Stomach smooth muscle (tissue), 2 donors: Measurements from ENCODE around the gene SCD5.

Source experiments
- H3K27ac ChIP-seq: one replicate; pipeline ENCODE4 v1.7.0; 2013; ENCODE audit warnings: mild to moderate bottlenecking, low read length, inconsistent platforms
- H3K27me3 ChIP-seq, 2 donors: one replicate each; pipeline ENCODE4 v1.7.0; 2013; ENCODE audit warnings: low read length in 2 of 2; ENCODE audit not compliant: insufficient read depth in 2 of 2, control insufficient read depth in 1 of 2
- H3K36me3 ChIP-seq, 2 donors: one replicate each; pipeline ENCODE4 v1.7.0; 2013; ENCODE audit warnings: low read length in 2 of 2; ENCODE audit not compliant: control insufficient read depth in 2 of 2, insufficient read depth in 2 of 2
- H3K4me1 ChIP-seq: one replicate; pipeline ENCODE4 v1.7.0; 2013; ENCODE audit warnings: low read length; ENCODE audit not compliant: control insufficient read depth, insufficient read depth
- H3K4me3 ChIP-seq, 2 donors: one replicate each; pipeline ENCODE4 v1.7.0; 2013; ENCODE audit warnings: low read length in 2 of 2
- H3K9ac ChIP-seq, 2 donors: one replicate each; pipeline ENCODE4 v1.7.0; 2013; ENCODE audit warnings: low read length in 2 of 2, mild to moderate bottlenecking in 1 of 2
- H3K9me3 ChIP-seq, 2 donors: one replicate each; pipeline ENCODE4 v1.7.0; 2013; ENCODE audit warnings: low read length in 2 of 2; ENCODE audit not compliant: control insufficient read depth in 2 of 2
- donor health status: healthy.
- donor health status: Pancreatic carcinoma.

SCD5 gene

DNA sequence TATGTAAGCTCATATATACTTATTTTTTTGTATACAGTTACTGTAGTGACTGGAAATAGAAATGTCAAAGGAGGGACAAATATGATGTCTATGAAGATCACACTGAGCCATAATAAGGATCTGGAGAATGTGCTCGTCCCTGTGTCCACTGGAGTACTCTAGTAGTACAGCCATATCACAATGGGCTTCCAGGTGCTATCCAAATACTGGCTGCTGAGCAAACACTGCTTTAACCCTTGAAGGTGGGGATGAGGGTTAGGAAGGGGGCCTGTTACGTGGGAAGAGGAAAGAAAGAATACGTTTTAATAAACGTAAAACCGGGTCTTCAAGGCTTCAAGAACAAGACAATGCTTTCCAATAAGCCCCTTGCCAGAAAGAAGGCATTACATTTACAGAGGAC lies 207.0 kb downstream of the SCD5 start:
- H3K4me1 ChIP-seq: no peaks in the 10 kb centered on the region
- no peaks in the 10 kb centered on the region for H3K36me3 ChIP-seq
- H3K27me3 ChIP-seq: no peaks in the 10 kb centered on the region
- H3K27ac ChIP-seq: no peak overlapping the region
- H3K9me3 ChIP-seq: no peaks in the 10 kb centered on the region
- H3K4me3 ChIP-seq: no peak overlapping the region
- no peak overlapping the region for H3K9ac ChIP-seq

DNA sequence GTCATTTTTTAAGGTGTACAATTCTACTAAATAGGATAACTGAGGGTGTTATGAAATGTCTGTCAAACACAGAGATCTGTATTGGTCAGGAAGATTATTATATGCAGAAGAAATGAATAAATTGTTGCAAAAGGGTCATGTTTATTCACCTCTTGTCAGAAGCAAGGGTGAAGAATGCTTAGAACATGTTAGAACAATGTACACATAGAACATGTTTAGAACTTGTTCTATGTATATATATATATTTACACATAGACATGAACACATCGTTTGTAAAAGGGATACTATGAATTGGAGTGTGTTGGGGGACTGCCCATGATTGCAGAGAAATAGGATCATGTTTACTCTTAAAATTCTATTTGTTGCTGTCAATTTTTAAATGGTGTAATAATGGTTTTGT lies 208.8 kb downstream of the SCD5 start:
- no peak overlapping the region for H3K9ac ChIP-seq
- no peak overlapping the region for H3K27ac ChIP-seq
- H3K36me3 ChIP-seq: no peaks in the 10 kb centered on the region
- H3K4me3 ChIP-seq: no peak overlapping the region
- H3K9me3 ChIP-seq: no peaks in the 10 kb centered on the region
- H3K4me1 ChIP-seq: no peaks in the 10 kb centered on the region
- H3K27me3 ChIP-seq: no peaks in the 10 kb centered on the region

DNA sequence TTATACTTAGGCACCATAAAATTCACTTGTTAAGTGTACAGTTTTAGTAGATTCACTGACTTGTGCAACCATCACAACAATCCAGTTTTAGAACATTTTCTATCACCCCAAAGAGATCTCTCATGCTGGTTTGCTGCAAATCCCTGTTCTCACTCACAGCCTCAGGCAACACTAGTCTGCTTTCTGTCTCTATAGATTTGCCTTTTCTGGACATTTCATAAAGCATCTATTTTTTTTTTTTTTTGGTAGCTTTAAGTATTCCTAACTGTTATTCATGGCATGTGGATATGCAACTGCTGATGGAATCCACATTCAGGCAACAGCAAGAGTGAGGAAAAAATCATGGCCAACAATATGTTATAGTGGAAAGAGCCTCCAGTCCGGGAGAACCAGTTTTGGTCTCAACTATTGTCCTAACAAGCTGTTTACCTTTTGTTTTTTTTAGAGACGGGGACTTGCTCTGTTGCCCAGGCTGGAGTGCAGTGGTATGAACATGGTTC lies 209.8 kb downstream of the SCD5 start:
- no peaks in the 10 kb centered on the region for H3K27me3 ChIP-seq
- no peaks in the 10 kb centered on the region for H3K4me1 ChIP-seq
- H3K9me3 ChIP-seq: no peaks in the 10 kb centered on the region
- H3K27ac ChIP-seq: no peak overlapping the region
- H3K4me3 ChIP-seq: no peak overlapping the region
- no peak overlapping the region for H3K9ac ChIP-seq
- no peaks in the 10 kb centered on the region for H3K36me3 ChIP-seq

DNA sequence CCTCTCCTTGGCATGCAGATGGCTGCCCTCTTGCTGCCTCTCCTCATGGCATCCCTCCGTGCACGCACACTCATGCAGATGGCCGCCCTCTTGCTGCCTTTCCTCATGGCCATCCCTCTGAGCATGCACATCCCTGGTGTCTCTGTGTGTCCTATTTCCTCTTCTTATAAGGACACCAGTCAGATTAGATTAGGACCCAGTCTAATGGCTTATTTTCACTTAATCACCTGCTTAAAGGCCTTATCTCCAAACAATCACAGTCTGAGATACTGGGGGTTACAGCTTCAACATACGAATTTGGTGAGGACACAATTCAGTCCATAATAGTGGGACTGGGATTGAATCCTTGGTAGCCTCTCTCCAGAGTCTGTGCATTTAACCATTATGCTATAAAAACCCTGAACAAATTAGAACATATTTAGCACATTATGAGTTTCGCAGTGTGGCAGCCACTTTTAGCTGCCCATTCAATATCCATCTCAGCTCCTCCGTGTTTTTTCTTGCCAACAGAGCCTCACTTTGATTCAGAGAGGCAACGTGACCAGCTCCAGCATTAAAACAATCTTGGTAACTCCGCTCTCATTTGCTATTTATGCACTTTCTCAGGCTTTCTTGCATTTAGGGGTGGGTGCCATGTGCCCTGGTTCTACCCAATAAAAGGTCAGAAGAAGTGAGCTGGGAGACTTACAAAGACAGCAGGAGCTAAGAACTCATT lies 210.6 kb downstream of the SCD5 start:
- H3K27ac ChIP-seq: no peak overlapping the region
- no peaks in the 10 kb centered on the region for H3K4me1 ChIP-seq
- H3K36me3 ChIP-seq: no peaks in the 10 kb centered on the region
- H3K9ac ChIP-seq: no peak overlapping the region
- H3K9me3 ChIP-seq: no peaks in the 10 kb centered on the region
- no peak overlapping the region for H3K4me3 ChIP-seq
- H3K27me3 ChIP-seq: no peaks in the 10 kb centered on the region

DNA sequence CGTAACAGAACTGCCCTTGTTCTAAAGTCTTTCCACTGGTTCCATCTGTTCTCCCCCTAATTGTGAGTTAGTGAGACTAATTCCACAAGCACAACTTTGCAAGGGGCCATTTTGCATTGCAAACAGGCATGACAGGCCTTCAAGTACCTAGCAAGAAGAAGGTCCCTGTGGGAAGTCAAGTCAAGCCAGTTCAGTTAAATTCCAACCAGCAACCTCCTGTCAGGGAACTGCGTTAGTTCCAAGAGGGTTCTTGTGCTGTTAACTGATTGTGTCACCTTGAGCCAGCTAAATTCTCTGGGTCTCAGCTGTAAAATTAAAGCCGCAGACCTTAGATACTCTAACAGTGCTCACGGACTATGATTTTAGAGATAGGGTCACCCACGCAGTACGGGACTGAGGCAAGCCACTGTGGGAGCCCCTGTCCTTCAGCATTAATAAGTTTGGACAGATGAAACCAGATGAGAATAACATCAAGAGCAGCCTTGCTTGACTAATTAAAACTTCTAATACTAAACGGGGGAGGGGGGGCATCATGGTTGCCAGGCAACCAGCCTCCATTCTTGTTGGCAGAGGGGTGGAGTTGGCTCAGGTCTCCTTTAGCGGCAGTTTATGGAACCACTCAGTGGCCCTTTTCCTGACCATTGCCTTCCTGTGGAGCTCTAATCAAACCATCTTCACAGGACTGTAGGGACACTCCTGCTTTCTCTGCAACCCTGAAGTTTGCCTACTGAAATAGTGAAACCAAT lies 212.7 kb downstream of the SCD5 start:
- no peaks in the 10 kb centered on the region for H3K4me1 ChIP-seq
- no peaks in the 10 kb centered on the region for H3K36me3 ChIP-seq
- no peaks in the 10 kb centered on the region for H3K27me3 ChIP-seq
- no peak overlapping the region for H3K27ac ChIP-seq
- no peak overlapping the region for H3K9ac ChIP-seq
- no peak overlapping the region for H3K4me3 ChIP-seq
- no peaks in the 10 kb centered on the region for H3K9me3 ChIP-seq

DNA sequence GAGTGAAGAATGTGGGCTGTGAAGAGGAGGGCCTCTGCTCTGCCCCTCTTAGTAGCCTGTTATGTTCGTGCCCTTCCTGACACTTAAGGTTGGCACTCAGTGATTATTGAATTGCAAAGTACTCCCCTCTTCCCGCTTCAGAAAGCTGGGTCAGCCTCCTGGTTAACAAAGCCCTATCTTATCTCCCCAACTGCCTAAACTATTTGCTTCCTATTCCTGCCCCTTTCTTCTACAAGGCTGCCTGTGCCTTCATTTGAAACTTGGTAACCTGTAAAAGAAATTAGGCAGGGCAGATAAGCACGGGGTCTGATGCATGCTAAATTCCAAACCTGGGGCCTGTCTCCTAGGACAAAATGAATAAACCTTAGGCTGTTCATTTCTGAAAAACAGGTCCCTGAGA lies 213.7 kb downstream of the SCD5 start:
- Histone ChIP-seq H3K4me1 (no peaks in the 10 kb centered on the region), H3K27ac (no peak overlapping the region), H3K9ac (no peak overlapping the region), H3K36me3 (no peaks in the 10 kb centered on the region), H3K4me3 (no peak overlapping the region), H3K27me3 (no peaks in the 10 kb centered on the region), H3K9me3 (no peaks in the 10 kb centered on the region)

DNA sequence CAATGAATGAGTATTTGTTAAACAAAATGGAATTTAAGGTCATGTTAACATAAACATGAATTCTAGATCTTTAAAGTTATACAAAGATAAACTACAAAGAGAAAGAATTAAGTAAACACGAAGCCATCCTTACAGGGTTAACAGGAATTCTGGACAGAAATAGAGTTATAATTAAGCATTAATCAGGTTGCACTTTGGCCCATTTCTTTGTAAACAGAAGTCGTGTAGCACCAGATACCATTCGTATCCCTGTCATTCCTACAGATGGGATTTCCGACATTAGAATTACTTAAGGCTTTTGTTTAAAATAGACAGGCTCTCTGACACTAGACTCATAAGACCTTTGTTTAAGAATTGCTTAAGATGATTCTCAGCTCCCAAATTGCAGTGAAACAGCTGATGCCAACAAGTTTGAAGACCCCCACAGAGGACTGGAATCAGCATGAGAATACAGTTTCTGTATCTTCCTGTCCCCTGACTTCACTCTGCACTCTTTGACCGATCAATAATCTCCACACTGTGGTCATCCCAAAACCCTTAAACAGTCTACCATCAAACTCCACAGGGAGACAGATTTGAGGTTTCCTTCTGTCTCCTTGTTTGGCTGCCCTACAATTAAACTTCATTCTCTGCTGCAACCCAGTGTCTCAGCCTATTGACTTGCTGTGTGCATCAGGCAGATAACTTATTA lies 214.6 kb downstream of the SCD5 start:
- Histone ChIP-seq H3K36me3 (no peaks in the 10 kb centered on the region), H3K27me3 (no peaks in the 10 kb centered on the region), H3K4me1 (no peaks in the 10 kb centered on the region), H3K27ac (no peak overlapping the region), H3K9me3 (no peaks in the 10 kb centered on the region), H3K9ac (no peak overlapping the region), H3K4me3 (no peak overlapping the region)

DNA sequence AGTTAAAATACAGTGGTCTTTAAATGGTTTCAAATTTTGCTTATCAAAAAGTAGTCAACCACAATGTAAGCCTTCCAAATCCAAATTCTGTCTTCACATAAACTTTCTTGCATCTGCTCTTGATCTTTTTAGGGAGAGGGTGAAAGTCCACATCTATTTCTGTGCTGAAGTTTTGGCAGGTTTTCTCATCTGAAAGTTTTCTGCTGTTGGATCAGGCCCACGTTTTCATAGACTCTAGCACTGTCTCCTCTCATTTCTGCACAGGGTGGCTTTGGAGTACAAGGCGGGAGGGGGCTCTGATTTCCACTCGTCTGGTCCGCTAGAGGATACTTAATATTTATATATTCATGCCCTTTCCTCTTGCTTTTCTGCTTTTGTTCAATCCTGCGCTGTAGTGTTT lies 218.7 kb downstream of the SCD5 start:
- Histone ChIP-seq H3K9ac (no peak overlapping the region), H3K36me3 (no peaks in the 10 kb centered on the region), H3K27me3 (no peaks in the 10 kb centered on the region), H3K27ac (no peak overlapping the region), H3K9me3 (no peaks in the 10 kb centered on the region), H3K4me3 (no peak overlapping the region), H3K4me1 (no peaks in the 10 kb centered on the region)
